K562 (cell line): Measurements from ENCODE around the gene FITM1. TPM values are rescaled to one million over a fixed set of nuclear protein-coding genes. Genes with fewer than 3 reads are reported as not detected.

Experiments used
- COPS2 ChIP-seq: fragments of 450-650 bp; conservative IDR thresholded peaks from 2 replicates; pipeline ENCODE4 v1.6.1; 2016; ENCODE audit warnings: mild to moderate bottlenecking, moderate library complexity
- DIDO1 ChIP-seq: fragments of 450-650 bp; IDR thresholded peaks from 2 replicates; pipeline ENCODE4 v1.6.1; 2016; ENCODE audit warnings: low read depth, missing biosample characterization, missing genetic modification characterization
- DPF2 ChIP-seq: fragments of 450-650 bp; IDR thresholded peaks from 2 replicates; pipeline ENCODE4 v1.6.1; 2016
- ETV6 ChIP-seq, 3 experiments: fragments of 150-350 bp in 1 of 3; sonication (generic) in 1 of 3; formaldehyde crosslinking in 1 of 3; IDR thresholded peaks; 2 replicates each; pipeline versions ENCODE4 v1.6.1 to v1.8.0; 2014 to 2022; ENCODE audit warnings: borderline replicate concordance in 2 of 3, low read depth in 2 of 3, antibody characterized with exemption in 1 of 3, low read length in 1 of 3, mild to moderate bottlenecking in 1 of 3, missing genetic modification reagents in 1 of 3
- SOX6 ChIP-seq: fragments of 450-650 bp; IDR thresholded peaks from 2 replicates; pipeline ENCODE4 v1.6.1; 2014; ENCODE audit warnings: mild to moderate bottlenecking
- ZNF324 ChIP-seq: fragments of 250-450 bp; sonication (Bioruptor Pico); IDR thresholded peaks from 2 replicates; pipeline ENCODE4 v1.4.0; 2020; ENCODE audit warnings: mild to moderate bottlenecking
- ZNF695 ChIP-seq: fragments of 450-650 bp; formaldehyde crosslinking; IDR thresholded peaks from 2 replicates; pipeline ENCODE4 v1.4.0; 2020; ENCODE audit warnings: mild to moderate bottlenecking, moderate library complexity
- polyA plus RNA-seq, 8 experiments: library from polyadenylated mRNA; depleted of rRNA in 4 of 8; stranded (reverse) in 5 of 8; unstranded in 3 of 8; fragments of >200 nt; fragmentation: Nextera tagmentation in 2 of 8; fragmentation: Illumina TruSeq in 1 of 8; extraction: Ambion mirVana in 2 of 8; extraction: Trizol in 1 of 8; gene quantifications; 2 replicates each; pipeline versions ENCODE4 v1.2.1 to v1.2.3, GENCODE V29; 2011 to 2014; ENCODE audit warnings: inconsistent platforms in 1 of 8, missing spikeins in 1 of 8
- total RNA-seq, 7 experiments: library from RNA; depleted of rRNA in 6 of 7; stranded (reverse); fragments of >200 nt in 6 of 7; fragmentation: Illumina TruSeq in 2 of 7; extraction: Trizol in 2 of 7; gene quantifications; 2 replicates each; pipeline versions ENCODE4 v1.2.1 to v1.2.3, GENCODE V29; 2011 to 2021; ENCODE audit warnings: low replicate concordance in 1 of 7
- TF ChIP-seq, protein P1 (sequence below): fragments of 450-650 bp; formaldehyde crosslinking; IDR thresholded peaks from 2 replicates; pipeline ENCODE4 v1.4.0; 2020; ENCODE audit warnings: mild to moderate bottlenecking, moderate library complexity

FITM1 gene
- total and polyA plus RNA-seq, 9 of the 15 experiments (the other 6 are each of a cell fraction or from before 2014, with no cell fraction given) = 0.09 to 0.20 TPM; not detected in 7

DNA sequence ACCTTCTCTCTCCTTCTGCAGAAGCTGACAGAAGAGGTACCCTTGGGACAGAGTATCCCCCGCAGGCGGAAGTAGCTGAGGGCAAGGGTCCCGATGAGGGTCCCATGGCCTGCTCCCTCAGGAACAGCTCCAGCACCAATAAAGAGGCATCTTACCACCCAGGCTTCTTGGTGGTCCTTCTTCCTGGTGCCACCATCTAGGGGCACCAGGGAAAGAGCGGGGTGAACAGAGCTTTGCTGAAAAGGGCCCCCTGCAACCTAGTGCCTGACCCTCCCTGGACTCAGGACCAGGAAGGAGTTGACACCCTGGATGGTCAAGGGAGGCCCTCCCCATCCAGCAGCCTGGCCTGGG lies 30.0 kb downstream of the FITM1 start (continued):
- TF ChIP-seq, protein P1, sequence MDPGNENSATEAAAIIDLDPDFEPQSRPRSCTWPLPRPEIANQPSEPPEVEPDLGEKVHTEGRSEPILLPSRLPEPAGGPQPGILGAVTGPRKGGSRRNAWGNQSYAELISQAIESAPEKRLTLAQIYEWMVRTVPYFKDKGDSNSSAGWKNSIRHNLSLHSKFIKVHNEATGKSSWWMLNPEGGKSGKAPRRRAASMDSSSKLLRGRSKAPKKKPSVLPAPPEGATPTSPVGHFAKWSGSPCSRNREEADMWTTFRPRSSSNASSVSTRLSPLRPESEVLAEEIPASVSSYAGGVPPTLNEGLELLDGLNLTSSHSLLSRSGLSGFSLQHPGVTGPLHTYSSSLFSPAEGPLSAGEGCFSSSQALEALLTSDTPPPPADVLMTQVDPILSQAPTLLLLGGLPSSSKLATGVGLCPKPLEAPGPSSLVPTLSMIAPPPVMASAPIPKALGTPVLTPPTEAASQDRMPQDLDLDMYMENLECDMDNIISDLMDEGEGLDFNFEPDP (CRISPR knock-in tag) = no peak
- no peak for TF ChIP-seq DIDO1
- no peak for TF ChIP-seq DPF2
- no peak for TF ChIP-seq SOX6
- TF ChIP-seq ZNF324 (CRISPR knock-in tag) = no peak
- TF ChIP-seq COPS2 = no peak
- no peak for TF ChIP-seq ZNF695 (CRISPR knock-in tag)
- TF ChIP-seq ETV6 (IDR thresholded peaks at IDR 0.05; ENCODE audit: borderline replicate concordance in 1 of 2, low read depth in 2 of 2, low read length in 1 of 2) = no peak
- no peak for TF ChIP-seq ETV6 (CRISPR knock-in tag; IDR thresholded peaks at IDR 0.05; ENCODE audit: borderline replicate concordance)
